Ovary (tissue), 9 donors: Measurements from ENCODE around the gene ALDOB. TPM values are rescaled to one million over a fixed set of nuclear protein-coding genes. Genes with fewer than 3 reads are reported as not detected.

ENCODE experiments used
- DNase-seq, 5 donors: peaks; one replicate each; pipeline ENCODE4 v3.0.0-alpha.2; 2019 to 2020
- H3K27ac ChIP-seq, 2 donors: fragments of 200-600 bp; one replicate each; pipeline versions ENCODE4 v1.5.1 to v1.8.0; 2019 to 2022
- H3K27me3 ChIP-seq: fragments of 200-600 bp; one replicate; pipeline ENCODE4 v1.8.0; 2022
- H3K36me3 ChIP-seq: fragments of 200-600 bp; sonication (generic); one replicate; pipeline ENCODE4 v1.5.1; 2019
- H3K4me1 ChIP-seq: one replicate; pipeline ENCODE4 v1.8.1; 2013; ENCODE audit warnings: mild to moderate bottlenecking, moderate library complexity; ENCODE audit not compliant: insufficient read depth
- H3K4me3 ChIP-seq: fragments of 200-600 bp; sonication (generic); one replicate; pipeline ENCODE4 v1.5.1; 2017
- H3K9me3 ChIP-seq, 2 donors: fragments of 200-600 bp in 1 of 2; sonication (generic) in 1 of 2; one replicate each; pipeline versions ENCODE4 v1.5.1 to v1.8.1; 2013 to 2019; ENCODE audit warnings: mild to moderate bottlenecking in 1 of 2, moderate library complexity in 1 of 2
- CTCF ChIP-seq, 3 donors: fragments of 450-650 bp in 2 of 3; fragments of 200-600 bp in 1 of 3; IDR thresholded peaks; one replicate each; pipeline versions ENCODE4 v1.5.1 to v1.8.0; 2016 to 2022; ENCODE audit warnings: antibody characterized with exemption in 3 of 3, mild to moderate bottlenecking in 1 of 3
- EP300 ChIP-seq: sonication (generic); formaldehyde crosslinking; IDR thresholded peaks from one replicate; pipeline ENCODE4 v1.6.1; 2017; ENCODE audit warnings: antibody characterized with exemption
- POLR2A ChIP-seq: fragments of 450-650 bp; IDR thresholded peaks from one replicate; pipeline ENCODE4 v1.6.1; 2017; ENCODE audit warnings: antibody characterized with exemption, mild to moderate bottlenecking, moderate library complexity
- WGBS, 3 donors: extraction: QIAGEN DNeasy Blood & Tissue Kit in 1 of 3; methylation state at CpG; one replicate each; pipeline versions ENCODE4 v1.1.5 to v1.1.7; 2013 to 2017; 5-methylcytosine and 5-hydroxymethylcytosine counted together
- intact Hi-C, 4 donors: fragments of 100-400 bp; cut with DNase I; formaldehyde crosslinking; loops; one replicate each; pipeline versions ENCODE4 v1.11.0 to v1.15.1; 2022 to 2023
- polyA plus RNA-seq, 2 donors: library from polyadenylated mRNA; stranded (reverse); fragments of 200-250 nt in 1 of 2; fragments of 350-450 nt in 1 of 2; fragmentation: Illumina TruSeq in 1 of 2; extraction: RNeasy Lipid Tissue Mini Kit (QIAGEN cat#74804) in 1 of 2; gene quantifications; one replicate each; pipeline ENCODE4 v1.2.3, GENCODE V29; 2013 to 2014
- total RNA-seq, 7 donors: library from RNA; depleted of rRNA in 2 of 7; stranded (reverse); fragments of >200 nt in 2 of 7; fragmentation: NEBNext Ultra II Directional in 3 of 7; extraction: Animal tissue kit (Norgen Biotek cat#: 25700) in 3 of 7; gene quantifications; one replicate each; pipeline versions ENCODE4 v1.1.0 to v1.2.4, GENCODE V29; 2016 to 2023
- donor health status: DM: no; HTN: no; CAD: no; lungs with moderate emphysema.
- donor health status: DM: no; HTN: no; CAD: no.
- donor health status: Bipolar disorder and iron deficiency.
- donor health status: DM: yes; HTN: yes; CAD: no.
- donor health status: DM: no; HTN: no; CAD: no.
- donor health status: DM: yes; HTN: yes; CAD: no.

The ALDOB gene
- total and polyA plus RNA-seq, 9 donors = 0.18 to 14.7 (median 0.62) TPM; not detected in 2

- Histone ChIP-seq H3K36me3 (no peaks in the 10 kb centered on the region), H3K27me3 (no peaks in the 10 kb centered on the region), H3K27ac (no peak overlapping the region), H3K9me3 (no peaks in the 10 kb centered on the region), H3K4me1 (no peaks in the 10 kb centered on the region), H3K4me3 (no peak overlapping the region)
- no peak for TF ChIP-seq CTCF (IDR thresholded peaks at IDR 0.05)
- no peak for TF ChIP-seq POLR2A
- no peak for TF ChIP-seq EP300
- no peak for DNase-seq
- 92 to 95% (median 94%) methylated on average over 3 of the region's 3 CpGs for WGBS, 3 donors
- intact Hi-C loops = no loop called here
These were observed 54.5 kb downstream of the ALDOB start for GRCh38 chr9:101381118-101381517.

- Histone ChIP-seq H3K4me1 (no peaks in the 10 kb centered on the region), H3K4me3 (no peak overlapping the region), H3K27me3 (no peaks in the 10 kb centered on the region), H3K9me3 (no peaks in the 10 kb centered on the region), H3K36me3 (no peaks in the 10 kb centered on the region), H3K27ac (no peak overlapping the region)
- intact Hi-C loops = no loop called here
- TF ChIP-seq EP300 = no peak
- TF ChIP-seq CTCF (IDR thresholded peaks at IDR 0.05) = no peak
- TF ChIP-seq POLR2A = no peak
- DNase-seq = no peak
These were observed 55.3 kb downstream of the ALDOB start for GRCh38 chr9:101380295-101380694.

- WGBS, 3 donors = 47 to 54% (median 51%) methylated on average over 6 of the region's 6 CpGs
- Histone ChIP-seq H3K4me1 (no peaks in the 10 kb centered on the region), H3K36me3 (no peaks in the 10 kb centered on the region), H3K9me3 (no peaks in the 10 kb centered on the region), H3K27ac (no peak overlapping the region), H3K4me3 (no peak overlapping the region), H3K27me3 (no peaks in the 10 kb centered on the region)
- intact Hi-C loops = no loop called here
- no peak for DNase-seq
- TF ChIP-seq EP300 = no peak
- TF ChIP-seq CTCF (IDR thresholded peaks at IDR 0.05) = no peak
- no peak for TF ChIP-seq POLR2A
These were observed 59.3 kb downstream of the ALDOB start for GRCh38 chr9:101376111-101376848.

DNA sequence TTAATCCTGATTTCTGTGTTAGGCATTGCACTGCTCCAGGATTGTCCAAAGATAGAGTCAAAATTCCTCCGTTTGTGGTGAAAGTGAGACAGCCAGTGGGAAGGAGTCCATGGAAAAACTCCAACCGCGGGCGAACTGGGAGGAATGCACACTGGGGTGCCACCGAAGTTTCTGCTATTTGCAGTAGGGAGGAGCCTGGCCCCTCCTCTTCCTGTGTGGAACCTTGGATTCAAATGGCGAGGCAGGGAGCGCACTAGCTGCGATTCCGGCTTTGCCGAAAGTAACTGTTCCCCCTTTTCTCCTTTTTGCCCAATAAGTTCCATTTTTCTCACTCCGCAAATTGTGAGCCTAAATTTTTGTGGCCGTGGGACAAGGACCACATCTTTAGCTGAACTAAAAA, 60.0 kb downstream of the ALDOB start:
- no peak for DNase-seq
- intact Hi-C loops = no loop called here
- no peaks in the 10 kb centered on the region for H3K4me1 ChIP-seq
- H3K9me3 ChIP-seq = no peaks in the 10 kb centered on the region
- H3K27me3 ChIP-seq = no peaks in the 10 kb centered on the region
- H3K27ac ChIP-seq = no peak overlapping the region
- WGBS, 3 donors = 85 to 89% (median 87%) methylated on average over 12 of the region's 12 CpGs
- H3K4me3 ChIP-seq = no peak overlapping the region
- TF ChIP-seq EP300 (no peak), CTCF (IDR thresholded peaks at IDR 0.05) (no peak), POLR2A (no peak)
- H3K36me3 ChIP-seq = no peaks in the 10 kb centered on the region
